Breast epithelium (tissue), 3 donors: ENCODE data around the gene ZMYND8.

ENCODE experiments used
- POLR2AphosphoS5 ChIP-seq, 3 donors: sonication (generic); formaldehyde crosslinking; IDR thresholded peaks; one replicate each; pipeline ENCODE4 v1.6.1; 2017; ENCODE audit warnings: antibody characterized with exemption in 3 of 3
- TF ChIP-seq, protein P1 (sequence below), 3 donors: fragments of 450-650 bp; IDR thresholded peaks; one replicate each; pipeline ENCODE4 v1.5.1; 2016 to 2017; ENCODE audit warnings: antibody characterized with exemption in 3 of 3, mild to moderate bottlenecking in 3 of 3, moderate library complexity in 3 of 3

- TF ChIP-seq POLR2AphosphoS5 (IDR thresholded peaks at IDR 0.05): no peak
- TF ChIP-seq, protein P1, sequence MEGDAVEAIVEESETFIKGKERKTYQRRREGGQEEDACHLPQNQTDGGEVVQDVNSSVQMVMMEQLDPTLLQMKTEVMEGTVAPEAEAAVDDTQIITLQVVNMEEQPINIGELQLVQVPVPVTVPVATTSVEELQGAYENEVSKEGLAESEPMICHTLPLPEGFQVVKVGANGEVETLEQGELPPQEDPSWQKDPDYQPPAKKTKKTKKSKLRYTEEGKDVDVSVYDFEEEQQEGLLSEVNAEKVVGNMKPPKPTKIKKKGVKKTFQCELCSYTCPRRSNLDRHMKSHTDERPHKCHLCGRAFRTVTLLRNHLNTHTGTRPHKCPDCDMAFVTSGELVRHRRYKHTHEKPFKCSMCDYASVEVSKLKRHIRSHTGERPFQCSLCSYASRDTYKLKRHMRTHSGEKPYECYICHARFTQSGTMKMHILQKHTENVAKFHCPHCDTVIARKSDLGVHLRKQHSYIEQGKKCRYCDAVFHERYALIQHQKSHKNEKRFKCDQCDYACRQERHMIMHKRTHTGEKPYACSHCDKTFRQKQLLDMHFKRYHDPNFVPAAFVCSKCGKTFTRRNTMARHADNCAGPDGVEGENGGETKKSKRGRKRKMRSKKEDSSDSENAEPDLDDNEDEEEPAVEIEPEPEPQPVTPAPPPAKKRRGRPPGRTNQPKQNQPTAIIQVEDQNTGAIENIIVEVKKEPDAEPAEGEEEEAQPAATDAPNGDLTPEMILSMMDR (IDR thresholded peaks at IDR 0.05): no peak
These were observed 77.6 kb downstream of the ZMYND8 start for GRCh38 chr20:47278907-47279348.
